Fibroblast of lung (primary cell): Measurements from ENCODE around the gene SPSB1. TPM values are rescaled to one million over a fixed set of nuclear protein-coding genes. Genes with fewer than 3 reads are reported as not detected.

Experiments
- DNase-seq, 2 donors: peaks; one replicate each; pipeline versions ENCODE4 v3.0.0 to v3.0.0-alpha.2; 2010; ENCODE audit warnings: low read depth in 2 of 2
- H2AFZ ChIP-seq: 2 replicates; pipeline ENCODE4 v1.5.1; 2012; ENCODE audit warnings: low read length, control low read depth, inconsistent platforms
- H3K27ac ChIP-seq: 2 replicates; pipeline ENCODE4 v1.5.1; 2011; ENCODE audit warnings: low read length, control low read depth; ENCODE audit not compliant: insufficient read depth
- H3K27me3 ChIP-seq: 2 replicates; pipeline ENCODE4 v1.5.1; 2011; ENCODE audit warnings: mild to moderate bottlenecking, low read length; ENCODE audit not compliant: control insufficient read depth, insufficient read depth
- H3K36me3 ChIP-seq: 2 replicates; pipeline ENCODE4 v1.5.1; 2011; ENCODE audit warnings: low read length; ENCODE audit not compliant: control insufficient read depth, insufficient read depth
- H3K4me1 ChIP-seq: 2 replicates; pipeline ENCODE4 v1.5.1; 2011; ENCODE audit warnings: low read length; ENCODE audit not compliant: control insufficient read depth, insufficient read depth; ENCODE audit errors: extremely low read depth
- H3K4me2 ChIP-seq: 2 replicates; pipeline ENCODE4 v1.5.1; 2011; ENCODE audit warnings: low read length, control low read depth; ENCODE audit not compliant: insufficient read depth; ENCODE audit errors: extremely low read depth
- H3K4me3 ChIP-seq, 4 experiments: fragments of 200-600 bp in 1 of 4; sonication (generic) in 1 of 4; replicated peaks in 1 of 4; 2 replicates each; pipeline ENCODE4 v1.5.1; 2011 to 2016; ENCODE audit warnings: low read length in 4 of 4, low read depth in 3 of 4, mild to moderate bottlenecking in 3 of 4, control low read depth in 2 of 4, inconsistent platforms in 1 of 4, mixed read lengths in 1 of 4; ENCODE audit not compliant: insufficient read depth in 1 of 4; ENCODE audit errors: control extremely low read depth in 1 of 4
- H3K79me2 ChIP-seq: 2 replicates; pipeline ENCODE4 v1.5.1; 2012; ENCODE audit warnings: mild to moderate bottlenecking, low read length, inconsistent platforms; ENCODE audit not compliant: control insufficient read depth, insufficient read depth
- H3K9ac ChIP-seq: 2 replicates; pipeline ENCODE4 v1.5.1; 2011; ENCODE audit warnings: mild to moderate bottlenecking, low read length, control low read depth; ENCODE audit not compliant: insufficient read depth
- H3K9me3 ChIP-seq: 2 replicates; pipeline ENCODE4 v1.5.1; 2012; ENCODE audit warnings: low read depth, low read length; ENCODE audit not compliant: control insufficient read depth, insufficient read depth
- H4K20me1 ChIP-seq: 2 replicates; pipeline ENCODE4 v1.5.1; 2011; ENCODE audit warnings: low read length; ENCODE audit not compliant: control insufficient read depth, insufficient read depth; ENCODE audit errors: extremely low read depth
- CTCF ChIP-seq, 2 donors: IDR thresholded peaks in 1 of 2; conservative IDR thresholded peaks in 1 of 2; 1 replicate in 1 of 2; 2 replicates in 1 of 2; pipeline ENCODE4 v1.5.1; 2011 to 2012; ENCODE audit warnings: low read length in 2 of 2, control low read depth in 1 of 2, inconsistent platforms in 1 of 2, low read depth in 1 of 2, mild to moderate bottlenecking in 1 of 2
- EZH2 ChIP-seq: IDR thresholded peaks from 2 replicates; pipeline ENCODE4 v1.5.1; 2012; ENCODE audit warnings: low read length, control low read depth, mild to moderate bottlenecking; ENCODE audit errors: missing control alignments
- polyA plus RNA-seq, 2 donors: library from polyadenylated mRNA; depleted of rRNA in 1 of 2; stranded (reverse) in 1 of 2; unstranded in 1 of 2; fragments of >200 nt; gene quantifications; 2 replicates each; pipeline ENCODE4 v1.2.1, GENCODE V29; 2011 to 2012; ENCODE audit warnings: missing spikeins in 1 of 2
- total RNA-seq: library from RNA; depleted of rRNA; stranded (reverse); fragments of >200 nt; gene quantifications from 2 replicates; pipeline ENCODE4 v1.2.1, GENCODE V29; 2014

The SPSB1 gene
- total and polyA plus RNA-seq, 2 donors (not counting 1 experiment from before 2014, with no cell fraction given), result 14.3 to 20.6 TPM

GRCh38 chr1:9369964-9370788 is 77.5 kb downstream of the SPSB1 start:
- no peak overlapping the region for H2AFZ ChIP-seq
- TF ChIP-seq EZH2 (no peak), CTCF (conservative IDR thresholded peaks at IDR 0.05 in 1 of 2, IDR thresholded peaks at IDR 0.05 in 1 of 2; ENCODE audit: low read depth in 1 of 2, low read length in 2 of 2) (no peak)
- no peak overlapping the region for H3K27ac ChIP-seq
- H3K79me2 ChIP-seq, result peaks cover 1% of the 10 kb centered on the region
- H3K36me3 ChIP-seq, result peaks cover 8% of the 10 kb centered on the region
- no peaks in the 10 kb centered on the region for H3K4me1 ChIP-seq
- no peak overlapping the region for H3K4me2 ChIP-seq
- H3K4me3 ChIP-seq, result no peak overlapping the region
- H3K9ac ChIP-seq, result no peak overlapping the region
- H4K20me1 ChIP-seq, result no peaks in the 10 kb centered on the region
- DNase-seq, result no peak
- H3K27me3 ChIP-seq, result no peaks in the 10 kb centered on the region
- no peaks in the 10 kb centered on the region for H3K9me3 ChIP-seq

GRCh38 chr1:9371391-9371935 is 78.8 kb downstream of the SPSB1 start:
- Histone ChIP-seq H2AFZ (no peak overlapping the region), H3K9ac (no peak overlapping the region), H4K20me1 (no peaks in the 10 kb centered on the region), H3K27me3 (no peaks in the 10 kb centered on the region), H3K79me2 (no peaks in the 10 kb centered on the region), H3K4me2 (no peak overlapping the region), H3K36me3 (peaks cover 8% of the 10 kb centered on the region), H3K4me3 (no peak overlapping the region), H3K4me1 (peaks cover 5% of the 10 kb centered on the region), H3K27ac (no peak overlapping the region), H3K9me3 (no peaks in the 10 kb centered on the region)
- TF ChIP-seq EZH2 (no peak), CTCF (conservative IDR thresholded peaks at IDR 0.05 in 1 of 2, IDR thresholded peaks at IDR 0.05 in 1 of 2; ENCODE audit: low read depth in 1 of 2, low read length in 2 of 2) (no peak)
- DNase-seq, result peak; percentile 70 to 92

- DNase-seq, result no peak
- no peak for TF ChIP-seq CTCF (conservative IDR thresholded peaks at IDR 0.05 in 1 of 2, IDR thresholded peaks at IDR 0.05 in 1 of 2; ENCODE audit: low read depth in 1 of 2, low read length in 2 of 2)
- TF ChIP-seq EZH2, result no peak
- Histone ChIP-seq H3K9ac (no peak overlapping the region), H3K4me3 (no peak overlapping the region), H2AFZ (no peak overlapping the region), H3K27ac (no peak overlapping the region), H4K20me1 (no peaks in the 10 kb centered on the region), H3K4me2 (no peak overlapping the region), H3K79me2 (no peaks in the 10 kb centered on the region), H3K4me1 (peaks cover 8% of the 10 kb centered on the region), H3K9me3 (no peaks in the 10 kb centered on the region), H3K27me3 (no peaks in the 10 kb centered on the region), H3K36me3 (peaks cover 8% of the 10 kb centered on the region)
Observed at GRCh38 chr1:9371951-9372350, 79.3 kb downstream of the SPSB1 start.
